GM18507 (cell line): Measurements from ENCODE around the gene MUC5B.

Experiments
- DNase-seq: peaks from one replicate; pipeline ENCODE4 v3.0.0; 2011; ENCODE audit warnings: low read depth; ENCODE audit not compliant: insufficient read length; ENCODE audit errors: extremely low spot score
- FAIRE-seq: peaks from 2 replicates; lab custom pipeline; 2011; peaks lifted over from hg19 to GRCh38; lab: Jason Lieb, UNC

Gene MUC5B

GRCh38 chr11:1303126-1303821 lies 80.4 kb downstream of the MUC5B start:
- FAIRE-seq (no peak), DNase-seq (no peak)

- DNase-seq: no peak
- FAIRE-seq: no peak
Measured at GRCh38 chr11:1303973-1304372, 81.1 kb downstream of the MUC5B start.

- FAIRE-seq: no peak
- no peak for DNase-seq
Measured at GRCh38 chr11:1304380-1304779, 81.5 kb downstream of the MUC5B start.

GRCh38 chr11:1305063-1305495 lies 82.2 kb downstream of the MUC5B start:
- DNase-seq: no peak
- no peak for FAIRE-seq

GRCh38 chr11:1305501-1306056 lies 82.7 kb downstream of the MUC5B start:
- DNase-seq (no peak), FAIRE-seq (no peak)

- DNase-seq (no peak), FAIRE-seq (no peak)
Measured at GRCh38 chr11:1306186-1307162, 83.6 kb downstream of the MUC5B start.

GRCh38 chr11:1307163-1307870 lies 84.5 kb downstream of the MUC5B start:
- DNase-seq (no peak), FAIRE-seq (peak; percentile 73)

- FAIRE-seq (no peak), DNase-seq (no peak)
Measured at GRCh38 chr11:1307998-1308742, 85.3 kb downstream of the MUC5B start.

- FAIRE-seq (no peak), DNase-seq (peak; percentile 8)
Measured at GRCh38 chr11:1308743-1309497, 86.1 kb downstream of the MUC5B start.

- FAIRE-seq (peak; percentile 95), DNase-seq (peak; percentile 100)
Measured at GRCh38 chr11:1309498-1310317, 86.8 kb downstream of the MUC5B start, which contains the start of gene TOLLIP. Gene TOLLIP, minus strand, starts transcription at chr11:1309632. Its CDS starts 134 bp downstream, at chr11:1309498.

GRCh38 chr11:1310318-1310687 lies 87.4 kb downstream of the MUC5B start:
- FAIRE-seq (peak; percentile 24), DNase-seq (no peak)

GRCh38 chr11:1310772-1311468 lies 88.1 kb downstream of the MUC5B start:
- peak; percentile 78 for FAIRE-seq

More at GRCh38 chr11:1310772-1311468, 88.1 kb downstream of the MUC5B start:
- DNase-seq: no peak
